ENCODE results near the gene LHFPL4.
"Not testable (repeated sequence)": the region's sequence is repeated elsewhere in the genome, so short reads cannot be mapped to it uniquely, and the experiment has no call there.

The LHFPL4 gene

DNA sequence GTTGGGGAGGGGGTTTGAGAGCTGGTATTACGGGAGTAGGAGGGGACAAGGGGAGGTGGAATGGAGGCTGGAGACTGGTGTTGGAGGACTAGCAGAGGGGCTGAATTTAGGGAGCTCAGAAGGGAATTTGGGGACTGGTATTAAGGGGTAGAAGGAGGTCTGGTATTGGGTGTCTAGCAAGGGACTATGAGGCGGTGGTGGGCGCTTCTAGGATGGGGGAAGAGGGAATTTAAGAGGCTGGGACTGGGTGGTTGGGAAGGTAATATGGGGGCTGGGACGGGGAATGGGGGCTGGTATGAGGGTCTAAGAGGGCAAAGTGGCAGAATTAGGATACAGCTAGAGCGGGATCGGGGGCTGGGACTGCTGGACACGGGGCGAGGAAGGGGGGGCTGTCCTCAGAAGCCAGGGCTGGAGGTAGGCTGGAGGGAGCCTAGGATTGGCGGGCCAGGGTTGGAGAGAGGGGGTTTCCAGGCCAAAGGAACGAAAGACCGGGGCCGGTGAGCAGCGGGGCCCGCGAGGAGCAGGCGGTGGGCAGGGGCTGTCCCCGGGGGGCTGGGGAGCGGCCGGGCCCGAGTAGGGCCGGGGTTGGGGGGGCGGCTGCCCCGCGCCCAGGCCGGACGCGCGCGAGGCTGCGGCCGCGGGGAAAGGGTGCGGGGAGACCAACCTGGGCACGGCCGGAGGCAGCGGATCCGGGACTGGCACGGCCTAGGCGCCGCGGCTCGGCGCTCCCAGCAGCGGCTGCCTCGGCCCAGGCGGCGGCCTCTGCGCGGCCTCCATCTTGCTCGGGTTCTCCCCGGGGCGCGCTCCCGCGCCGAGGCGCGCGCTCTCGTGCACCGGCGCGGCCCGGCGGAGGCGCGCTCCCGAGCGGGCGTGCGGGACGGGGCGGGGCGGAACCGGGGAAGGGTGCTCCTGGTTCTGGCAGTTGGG is at the start of gene LHFPL4:
TSS of gene LHFPL4 (minus strand) at position 802 of the 927 bp plus-strand sequence. CDS start 1,143 bp downstream, outside the sequence.
- DNase-seq (ENCODE audit: low read depth in 2 of 2): no peak

DNA sequence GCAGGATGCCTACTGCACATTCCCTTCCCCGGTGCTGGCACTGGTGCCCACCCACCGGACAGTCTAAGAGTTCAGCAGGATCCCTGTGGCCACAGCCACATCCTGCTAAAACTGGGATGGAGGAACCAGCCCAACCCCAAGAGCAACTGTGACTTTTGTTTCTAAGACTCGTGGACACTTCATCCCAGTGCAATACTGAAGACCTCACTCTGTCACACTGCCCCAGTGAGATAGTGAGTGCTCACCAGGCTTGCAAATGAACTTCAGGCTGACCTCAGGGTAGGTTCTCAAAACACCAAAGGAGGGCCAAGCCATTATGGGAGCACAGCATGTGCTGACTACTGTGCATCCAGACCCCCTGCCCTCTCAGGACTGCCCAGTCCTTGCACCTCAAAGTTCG is 49.0 kb upstream of the LHFPL4 start:
- no peak for DNase-seq (ENCODE audit: low read depth in 2 of 2)

DNA sequence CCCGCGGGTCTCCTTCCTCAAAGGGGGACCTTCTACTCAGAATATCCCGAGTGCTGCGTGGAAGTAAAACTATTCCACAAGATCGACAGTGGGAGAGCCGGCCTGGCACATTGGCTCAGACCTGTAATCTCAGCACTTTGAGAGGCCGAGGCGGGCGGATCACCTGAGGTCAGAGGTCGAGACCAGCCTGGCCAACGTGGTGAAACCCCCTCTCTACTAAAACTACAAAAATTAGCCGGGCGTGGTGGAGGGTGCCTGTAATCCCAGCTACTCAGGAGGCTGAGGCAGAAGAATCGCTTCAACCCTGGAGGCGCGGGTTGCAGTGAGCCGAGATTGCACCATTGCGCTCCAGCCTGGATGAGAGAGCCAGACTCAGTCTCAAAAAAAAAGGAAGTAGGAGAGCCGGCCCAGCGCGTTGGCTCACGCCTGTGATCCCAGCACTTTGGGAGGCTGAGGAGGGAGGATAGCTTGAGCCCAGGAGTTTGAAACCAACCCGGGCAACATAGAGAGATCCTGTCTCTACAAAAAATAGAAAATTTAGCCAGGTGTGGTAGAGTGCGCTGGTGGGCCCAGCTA is 47.5 kb upstream of the LHFPL4 start:
- DNase-seq (ENCODE audit: low read depth in 2 of 2): not testable (repeated sequence)

DNA sequence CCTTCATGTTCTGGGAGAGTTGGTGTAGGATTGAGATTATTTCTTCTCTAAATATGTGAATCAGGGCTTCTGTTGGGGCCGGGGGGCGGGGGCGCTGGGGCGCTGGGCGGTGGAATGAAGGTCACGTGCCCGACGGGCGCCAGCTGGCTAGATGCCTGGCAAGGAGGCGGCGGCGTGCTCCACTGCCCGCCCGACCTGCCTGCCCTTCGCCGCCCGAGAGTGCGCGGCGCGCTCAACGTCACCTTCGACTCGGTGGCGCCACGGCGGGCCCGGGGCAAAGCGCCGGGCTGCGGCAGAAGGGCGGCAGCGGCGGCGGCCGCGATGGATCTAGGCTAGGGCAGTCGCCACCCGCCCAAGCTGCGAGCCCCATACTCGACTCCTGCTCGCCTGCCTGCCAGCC is 47.0 kb upstream of the LHFPL4 start:
- DNase-seq (ENCODE audit: low read depth in 2 of 2): no peak

DNA sequence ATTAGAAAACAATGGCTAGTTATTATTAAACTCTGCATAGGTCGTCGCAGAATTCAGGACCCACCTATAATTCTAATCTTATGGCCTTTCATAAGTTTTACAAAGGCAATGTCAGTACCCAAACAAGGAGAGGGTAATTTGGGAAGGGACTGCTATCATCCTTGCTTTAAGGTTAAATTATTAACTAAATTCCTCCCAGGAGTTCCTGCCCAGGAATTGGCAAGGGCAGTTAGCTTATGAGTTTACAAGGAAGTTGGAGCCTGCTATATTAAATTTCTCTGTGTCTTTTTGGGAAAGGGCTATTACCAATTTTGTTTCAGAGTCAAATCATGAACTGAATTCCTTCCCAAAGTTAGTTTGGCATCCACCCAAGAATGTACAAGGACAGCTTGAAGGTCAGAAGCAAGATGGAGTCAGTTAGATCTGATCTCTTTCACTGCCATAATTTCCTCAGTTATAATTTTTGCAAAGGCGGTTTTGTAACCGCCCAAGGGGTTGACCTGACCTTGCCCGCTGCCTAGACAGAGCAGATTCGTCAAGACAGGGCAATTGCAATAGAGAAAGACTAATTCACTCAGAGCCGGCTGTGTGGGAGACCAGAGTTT is 45.3 kb upstream of the LHFPL4 start:
- no peak for DNase-seq (ENCODE audit: low read depth in 2 of 2)

DNA sequence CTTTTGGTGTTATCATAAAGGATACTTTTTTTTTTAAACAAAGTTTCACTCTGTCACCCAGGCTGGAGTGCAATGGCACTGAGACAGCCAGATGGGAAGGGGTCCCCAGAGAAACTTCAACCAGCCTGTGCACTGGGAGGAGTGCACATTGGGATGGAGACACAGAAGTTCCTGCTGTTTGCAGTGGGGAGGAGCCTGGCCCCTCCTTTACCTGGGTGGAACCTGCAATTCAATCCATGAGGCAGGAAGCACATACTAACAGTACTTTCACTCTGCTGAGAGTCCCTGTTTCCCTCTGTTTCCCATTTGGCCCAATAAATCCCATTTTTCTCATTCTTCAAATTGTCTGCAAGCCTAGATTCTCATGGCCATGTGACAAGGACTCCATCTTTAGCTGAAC is 42.3 kb upstream of the LHFPL4 start:
- DNase-seq (ENCODE audit: low read depth in 2 of 2): no peak

DNA sequence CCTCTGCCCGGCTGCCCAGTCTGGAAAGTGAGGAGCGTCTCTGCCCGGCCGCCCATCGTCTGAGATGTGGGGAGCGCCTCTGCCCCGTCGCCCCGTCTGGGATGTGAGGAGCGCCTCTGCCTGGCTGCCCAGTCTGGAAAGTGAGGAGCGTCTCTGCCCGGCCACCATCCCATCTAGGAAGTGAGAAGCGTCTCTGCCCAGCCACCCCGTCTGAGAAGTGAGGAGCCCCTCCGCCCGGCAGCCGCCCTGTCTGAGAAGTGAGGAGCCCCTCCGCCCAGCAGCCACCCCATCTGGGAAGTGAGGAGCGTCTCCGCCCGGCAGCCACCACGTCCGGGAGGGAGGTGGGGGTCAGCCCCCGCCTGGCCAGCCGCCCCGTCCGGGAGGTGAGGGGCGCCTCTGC is 38.2 kb upstream of the LHFPL4 start:
- DNase-seq (ENCODE audit: low read depth in 2 of 2): not testable (repeated sequence)

DNA sequence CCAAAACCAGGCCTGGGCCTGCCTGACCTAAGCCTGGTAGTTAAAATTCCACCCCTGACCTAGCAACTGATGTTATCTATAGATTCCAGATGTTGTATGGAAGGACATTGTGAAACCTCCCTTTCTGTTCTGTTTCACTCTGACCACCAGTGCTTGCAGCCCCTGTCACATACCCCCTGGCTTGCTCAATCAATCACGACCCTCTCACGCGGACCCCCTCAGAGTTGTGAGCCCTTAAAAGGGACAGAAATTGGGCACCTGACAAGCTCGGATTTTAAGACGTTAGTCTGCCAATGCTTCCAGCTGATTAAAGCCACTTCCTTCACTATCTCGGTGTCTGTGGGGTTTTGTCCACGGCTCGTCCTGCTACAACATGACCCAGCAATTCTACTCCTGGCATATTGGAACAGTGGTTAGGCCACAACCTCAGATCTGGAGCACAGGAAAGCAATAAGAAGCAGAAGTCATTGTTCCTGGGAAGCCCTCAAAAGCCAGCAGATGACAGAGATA is 36.7 kb upstream of the LHFPL4 start:
- no peak for DNase-seq (ENCODE audit: low read depth in 2 of 2)

DNA sequence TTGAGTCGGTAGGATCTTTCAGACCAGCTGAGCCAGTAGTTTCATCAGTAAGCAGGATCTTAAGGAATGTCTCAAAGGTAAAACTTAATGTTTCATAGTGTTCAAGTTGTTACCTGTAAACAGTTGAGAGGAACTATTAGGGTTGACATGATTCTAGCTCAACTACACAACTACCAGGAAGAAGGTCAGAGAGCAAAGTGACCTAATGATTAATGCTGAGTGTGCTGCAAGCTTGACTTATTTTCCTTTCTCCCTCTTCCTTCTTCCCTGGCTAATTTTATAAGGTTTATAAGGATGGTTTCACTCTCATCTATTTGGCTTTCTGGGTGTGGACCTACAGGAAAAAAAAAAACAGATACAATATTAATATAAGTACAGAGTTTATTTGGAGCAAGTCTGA is 30.2 kb upstream of the LHFPL4 start:
- DNase-seq (ENCODE audit: low read depth in 2 of 2): no peak

DNA sequence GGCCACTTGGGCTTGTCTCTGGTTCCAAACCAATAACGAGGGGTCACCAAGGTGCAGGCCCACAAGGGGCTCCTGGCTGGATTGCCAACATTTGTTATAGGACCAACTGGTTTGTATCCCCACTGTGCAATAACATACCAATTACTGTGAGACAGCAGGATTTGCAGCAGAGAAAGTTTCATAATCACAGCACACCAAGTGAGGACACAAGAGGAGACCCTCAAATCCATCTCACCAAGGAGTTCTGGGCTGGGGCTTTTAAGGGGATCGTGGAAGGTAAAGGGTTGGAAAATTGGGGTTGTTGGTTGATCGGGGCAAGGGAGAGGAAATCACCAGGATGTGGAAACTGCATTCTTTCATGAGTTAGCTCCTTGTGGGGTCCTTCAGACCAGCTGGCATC is 29.7 kb upstream of the LHFPL4 start:
- no peak for DNase-seq (ENCODE audit: low read depth in 2 of 2)

DNA sequence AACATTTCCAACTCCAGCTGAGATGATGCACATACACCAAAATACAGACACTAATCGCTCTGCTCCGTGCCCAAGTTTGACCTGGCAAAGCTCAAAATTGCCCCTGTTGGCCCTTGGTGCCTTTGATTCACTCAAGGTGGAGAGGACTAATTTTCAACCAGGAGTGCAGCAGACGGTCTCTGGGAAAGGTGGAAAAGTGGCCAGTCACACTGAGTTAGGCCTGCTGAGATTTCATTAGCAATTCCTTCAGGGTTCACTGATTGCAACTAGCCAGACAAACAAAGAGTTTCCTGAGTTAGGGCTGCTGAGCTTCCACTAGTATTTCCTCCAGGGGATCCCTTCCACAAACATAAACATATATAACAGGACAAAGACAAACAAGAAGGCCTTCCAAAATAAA is 28.7 kb upstream of the LHFPL4 start:
- no peak for DNase-seq (ENCODE audit: low read depth in 2 of 2)

DNA sequence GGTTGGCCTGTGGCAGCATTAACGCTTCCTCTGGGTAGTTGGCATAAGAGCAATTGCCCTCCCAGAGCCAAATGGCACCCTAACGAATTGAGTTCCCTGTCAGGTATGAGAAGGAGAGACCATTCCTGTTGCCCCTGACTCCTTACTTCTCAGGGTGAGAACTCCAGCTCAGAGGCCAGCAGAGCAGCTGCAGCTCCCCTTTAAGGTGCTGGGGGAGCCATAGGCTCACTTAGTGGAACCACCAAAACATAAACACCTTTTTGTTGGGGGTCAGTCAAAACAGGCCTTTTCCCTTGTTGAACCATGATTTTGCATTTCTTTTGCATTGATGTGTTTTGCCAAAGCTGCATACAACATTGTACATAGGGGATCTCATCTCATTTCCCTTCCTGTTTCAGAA is 28.1 kb upstream of the LHFPL4 start:
- DNase-seq (ENCODE audit: low read depth in 2 of 2): no peak

DNA sequence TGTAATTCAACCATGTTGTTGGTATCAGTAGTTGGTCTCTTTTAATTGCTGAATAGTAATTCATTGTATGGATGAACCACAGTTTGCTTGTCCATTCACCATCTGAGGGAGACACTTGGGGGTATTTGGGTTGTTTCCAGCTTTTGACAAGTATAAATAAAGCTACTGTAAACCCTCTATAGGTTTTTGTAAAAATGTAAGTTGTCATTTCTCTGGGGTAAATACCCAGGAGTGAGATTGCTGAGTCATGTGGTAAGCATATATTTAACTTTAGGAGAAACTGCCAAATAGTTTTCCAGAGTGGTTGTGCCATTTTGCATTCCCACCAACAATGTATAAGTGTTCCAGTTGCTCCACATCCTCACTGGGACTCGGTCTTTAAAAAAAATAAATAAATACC is 15.4 kb upstream of the LHFPL4 start:
- DNase-seq (ENCODE audit: low read depth in 2 of 2): no peak

DNA sequence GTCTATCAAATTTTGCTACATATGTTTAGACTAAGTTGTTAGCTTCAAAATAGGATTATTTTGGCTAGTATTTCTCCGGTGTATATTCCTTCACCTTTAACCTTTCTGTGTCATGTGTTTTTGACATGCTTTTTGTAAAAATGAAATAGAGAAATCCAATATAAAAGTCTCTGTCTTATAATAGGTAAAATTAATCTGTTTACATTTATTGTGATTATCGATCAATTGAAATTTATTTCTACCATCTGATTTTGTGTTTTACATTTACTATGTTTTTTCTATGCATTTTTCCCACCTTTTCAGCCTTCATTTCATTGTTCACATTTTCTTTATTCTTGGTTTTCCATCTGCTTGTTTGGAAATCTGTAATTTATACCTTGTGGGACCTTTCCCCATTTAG is 11.7 kb upstream of the LHFPL4 start:
- no peak for DNase-seq (ENCODE audit: low read depth in 2 of 2)

DNA sequence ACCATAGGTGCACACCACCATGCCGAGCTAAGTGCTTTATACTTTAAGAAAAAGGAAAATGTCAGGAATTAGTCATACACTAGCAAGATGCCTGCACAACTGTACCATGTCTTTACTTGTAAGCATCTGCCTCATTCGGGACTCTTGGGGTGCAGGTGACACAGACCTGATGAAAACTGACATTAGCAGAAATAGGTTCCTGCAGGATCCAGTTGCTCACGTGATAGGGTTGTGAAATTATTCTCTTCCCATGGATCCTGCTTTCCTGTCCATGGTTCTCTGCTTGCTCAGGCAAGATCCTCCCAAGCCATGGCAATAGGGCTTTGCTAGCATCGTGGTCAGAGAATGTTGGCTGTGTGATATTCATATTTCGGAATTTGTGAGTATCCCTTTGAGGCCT is 10.2 kb upstream of the LHFPL4 start:
- DNase-seq (ENCODE audit: low read depth in 2 of 2): no peak

DNA sequence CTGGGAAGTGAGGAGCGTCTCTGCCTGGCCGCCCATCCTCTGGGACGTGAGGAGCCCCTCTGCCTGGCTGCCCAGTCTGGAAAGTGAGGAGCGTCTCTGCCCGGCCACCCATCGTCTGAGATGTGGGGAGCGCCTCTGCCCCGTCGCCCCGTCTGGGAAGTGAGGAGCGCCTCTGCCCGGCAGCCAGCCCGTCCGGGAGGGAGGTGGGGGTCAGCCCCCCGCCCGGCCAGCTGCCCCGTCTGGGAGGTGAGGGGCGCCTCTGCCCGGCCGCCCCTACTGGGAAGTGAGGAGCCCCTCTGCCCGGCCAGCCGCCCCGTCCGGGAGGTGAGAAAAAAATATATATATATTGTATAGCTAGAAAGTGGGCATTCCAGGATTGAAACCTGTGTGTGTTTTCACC is 6.4 kb upstream of the LHFPL4 start:
- DNase-seq (ENCODE audit: low read depth in 2 of 2): not testable (repeated sequence)

DNA sequence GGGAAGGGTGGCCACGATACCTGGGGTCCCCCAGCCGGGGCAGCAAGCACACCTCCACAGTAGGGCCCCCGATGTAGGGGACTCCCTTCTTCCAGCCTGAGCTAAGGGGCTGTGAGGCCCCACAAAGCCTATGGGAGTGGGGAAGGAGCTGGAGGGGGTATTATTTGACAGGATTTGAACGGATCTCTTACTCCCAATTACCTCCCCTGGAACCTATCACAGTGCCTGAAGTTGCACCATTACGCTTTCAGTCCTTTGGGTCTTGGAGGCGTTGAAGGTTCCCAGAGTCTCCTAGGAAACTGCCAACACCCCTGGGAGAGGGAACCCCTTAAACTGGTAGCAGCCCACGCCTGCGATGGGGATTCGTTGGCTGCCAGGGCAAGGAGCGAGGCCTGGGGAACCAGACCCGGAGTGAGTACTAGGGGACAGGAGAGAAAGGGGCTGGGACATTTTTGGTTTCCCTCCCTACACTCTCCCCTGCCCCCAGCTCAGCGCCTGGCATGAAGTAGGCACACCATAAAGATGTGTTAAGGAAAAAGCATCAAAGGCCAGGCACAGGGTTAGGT is 409 bp upstream of the LHFPL4 start:
- no peak for DNase-seq (ENCODE audit: low read depth in 2 of 2)

DNA sequence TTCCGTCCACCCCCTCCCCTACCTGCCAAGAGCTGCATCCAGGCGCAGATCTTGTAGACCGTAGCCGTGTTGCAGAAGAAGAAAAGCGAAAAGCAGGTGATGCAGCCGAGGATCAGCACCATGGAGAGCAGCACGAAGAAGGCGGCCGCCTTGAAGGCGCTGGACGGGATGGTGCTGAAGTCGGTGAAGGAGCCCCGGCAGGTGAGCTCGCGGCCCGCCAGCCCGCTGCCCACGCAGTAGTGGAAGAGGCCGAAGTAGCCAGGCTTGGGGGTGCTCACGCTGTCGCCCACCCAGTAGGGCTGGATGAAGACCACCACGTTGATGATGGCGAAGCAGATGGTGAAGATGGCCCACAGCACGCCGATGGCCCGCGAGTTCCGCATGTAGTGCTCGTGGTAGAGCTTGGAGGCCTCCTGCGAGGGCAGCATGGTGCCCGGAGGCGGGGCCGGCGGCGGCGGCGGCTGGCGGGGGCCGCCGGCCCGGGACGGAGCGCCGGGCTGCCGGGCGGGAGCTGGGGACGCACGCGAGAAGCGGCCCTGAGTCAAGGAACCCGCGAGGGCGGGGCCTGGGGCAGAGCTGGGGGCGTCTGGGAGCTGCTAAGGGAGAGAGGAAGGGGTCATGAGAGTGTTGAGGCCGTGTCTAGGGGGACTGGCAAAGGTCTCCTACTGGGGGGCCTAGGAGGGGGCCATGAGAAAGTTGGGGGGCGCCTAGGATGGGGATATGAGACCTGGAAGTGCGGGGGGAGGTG is 1.2 kb downstream of the LHFPL4 start:
- peak in 1 of 2 donors; percentile 1 for DNase-seq (ENCODE audit: low read depth in 2 of 2)

DNA sequence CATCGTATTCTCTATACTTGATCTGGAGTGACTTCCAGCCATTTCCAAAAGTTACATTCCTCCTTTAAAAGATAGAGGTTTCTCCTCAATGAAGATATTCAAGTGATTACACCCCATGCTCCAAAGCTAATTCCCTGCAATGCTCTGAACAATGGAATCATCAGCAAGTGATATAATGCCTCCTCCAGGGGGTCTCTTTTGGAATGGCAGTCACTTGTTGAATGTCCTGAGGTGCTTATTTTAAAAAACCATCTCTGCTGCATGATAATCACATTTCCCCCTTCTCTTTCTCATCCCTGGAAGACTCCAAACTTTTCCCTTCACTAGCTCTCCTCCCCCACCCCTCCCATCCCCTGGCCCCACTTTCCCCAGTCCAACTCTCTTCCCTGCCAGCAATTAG is 2.6 kb downstream of the LHFPL4 start:
- no peak for DNase-seq (ENCODE audit: low read depth in 2 of 2)

DNA sequence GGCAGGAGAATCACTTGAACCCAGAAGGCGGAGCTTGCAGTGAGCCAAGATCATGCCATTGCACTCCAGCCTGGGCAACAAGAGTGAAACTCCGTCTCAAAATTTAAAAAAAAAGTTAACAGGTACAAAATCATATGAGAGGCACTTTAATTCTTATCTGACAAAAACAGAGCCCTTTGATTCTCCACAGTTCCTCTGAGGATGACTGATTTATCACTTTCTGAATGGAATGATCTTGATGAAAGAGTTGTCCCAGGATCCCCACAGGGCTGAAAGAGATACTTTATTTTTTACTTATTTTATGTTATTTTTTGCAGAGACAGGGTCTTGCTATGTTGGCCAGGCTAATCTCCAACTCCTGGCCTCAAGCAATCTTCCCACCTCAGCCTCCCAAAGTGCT is 4.0 kb downstream of the LHFPL4 start:
- DNase-seq (ENCODE audit: low read depth in 2 of 2): no peak

DNA sequence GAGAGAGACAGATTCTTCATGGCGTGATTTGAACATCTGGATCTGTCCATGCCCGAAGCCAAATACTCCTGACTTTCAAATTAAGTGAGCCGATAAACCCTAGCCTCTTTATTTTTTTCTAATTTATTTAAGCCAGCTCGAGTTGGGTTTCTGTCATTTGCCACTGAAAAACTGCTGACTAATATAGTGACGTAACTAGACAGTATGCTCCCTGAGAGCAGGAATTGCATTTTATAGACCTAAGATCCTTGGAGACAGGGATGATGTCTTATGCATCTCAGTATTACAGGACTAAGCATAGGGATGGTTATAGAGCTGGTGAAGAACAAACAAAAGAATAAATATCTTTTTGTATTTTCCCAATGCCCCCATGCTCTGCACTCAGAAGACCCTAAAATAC is 4.6 kb downstream of the LHFPL4 start:
- no peak for DNase-seq (ENCODE audit: low read depth in 2 of 2)

DNA sequence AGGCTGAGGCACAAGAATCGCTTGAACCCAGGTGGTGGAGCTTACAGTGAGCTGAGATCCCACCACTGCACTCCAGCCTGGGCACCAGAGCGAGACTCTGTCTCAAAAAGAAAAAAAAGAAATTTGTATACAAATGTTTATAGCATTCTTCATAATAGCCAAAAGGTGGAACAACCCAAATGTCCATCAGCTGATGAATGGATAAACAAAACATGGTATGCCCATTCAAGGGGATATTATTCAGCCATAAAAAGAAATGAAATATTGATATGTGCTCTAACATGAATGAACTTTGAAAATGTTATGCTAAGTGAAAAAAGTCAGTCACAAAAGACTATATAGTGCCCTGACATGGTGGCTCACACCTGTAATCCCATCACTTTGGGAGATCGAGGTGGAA is 11.4 kb downstream of the LHFPL4 start:
- no peak for DNase-seq (ENCODE audit: low read depth in 2 of 2)

Data from stimulated activated CD8-positive, alpha-beta memory T cell treated with anti-CD3 and anti-CD28 coated beads, Interleukin-2, amount 100 ng/mL, for 1 hour (primary cell).